Activated CD8-positive, alpha-beta T cell treated with anti-CD3 and anti-CD28 coated beads, Interleukin-2, amount 10 ng/mL, durations not matched to agents 7 days and 5 days (primary cell): Measurements from ENCODE around the gene ANKRD9. TPM values are rescaled to one million over a fixed set of nuclear protein-coding genes. Genes with fewer than 3 reads are reported as not detected.
A peak's percentile ranks its signal among the peaks of the same experiment; 100 is the strongest.
"Not testable (repeated sequence)": the region's sequence is repeated elsewhere in the genome, so short reads cannot be mapped to it uniquely, and the experiment has no call there.

Experiments
- ATAC-seq: fragments of 150-1000 bp; cut with Tn5 transposase; one replicate; pipeline ENCODE4 v1.10.0; 2021; ENCODE audit warnings: moderate library complexity
- CTCF ChIA-PET: fragments of 350-600 bp; sonication (Branson Sonifier 250); formaldehyde crosslinking; loops from one replicate; lab custom pipeline; 2021; ENCODE audit warnings: antibody characterized with exemption; lab: Charles Lee
- POLR2A ChIA-PET: fragments of 350-600 bp; sonication (Branson Sonifier 250); formaldehyde crosslinking; loops from one replicate; lab custom pipeline; 2021; ENCODE audit warnings: antibody characterized with exemption; lab: Charles Lee
- DNase-seq: peaks from one replicate; pipeline ENCODE4 v3.0.0-alpha.2; 2020
- H3K27ac Mint-ChIP-seq: one replicate; pipeline ENCODE4 v1.8.0; 2021; ENCODE audit warnings: mild to moderate bottlenecking, mixed read lengths
- H3K27me3 Mint-ChIP-seq: one replicate; pipeline ENCODE4 v1.8.0; 2021; ENCODE audit warnings: low read depth, mixed read lengths
- H3K36me3 Mint-ChIP-seq: one replicate; pipeline ENCODE4 v1.8.0; 2021; ENCODE audit warnings: low read depth, mixed read lengths
- H3K4me1 Mint-ChIP-seq: one replicate; pipeline ENCODE4 v1.8.0; 2021; ENCODE audit warnings: low read depth, mixed read lengths
- H3K4me3 Mint-ChIP-seq: one replicate; pipeline ENCODE4 v1.8.0; 2021; ENCODE audit warnings: mild to moderate bottlenecking, mixed read lengths
- H3K9me3 Mint-ChIP-seq: one replicate; pipeline ENCODE4 v1.8.0; 2022; ENCODE audit warnings: mixed read lengths; ENCODE audit not compliant: insufficient read depth
- total RNA-seq, 2 experiments: library from RNA; stranded (reverse); gene quantifications; one replicate each; pipeline ENCODE4 v1.2.3, GENCODE V29; 2021

ANKRD9 gene, protein sequence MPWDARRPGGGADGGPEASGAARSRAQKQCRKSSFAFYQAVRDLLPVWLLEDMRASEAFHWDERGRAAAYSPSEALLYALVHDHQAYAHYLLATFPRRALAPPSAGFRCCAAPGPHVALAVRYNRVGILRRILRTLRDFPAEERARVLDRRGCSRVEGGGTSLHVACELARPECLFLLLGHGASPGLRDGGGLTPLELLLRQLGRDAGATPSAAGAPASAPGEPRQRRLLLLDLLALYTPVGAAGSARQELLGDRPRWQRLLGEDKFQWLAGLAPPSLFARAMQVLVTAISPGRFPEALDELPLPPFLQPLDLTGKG
- 1 to 10 TPM; 9.7 to 10.0 TPM for total RNA-seq

GRCh38 chr14:102509746-102510615 lies at the start of gene ANKRD9:
ANKRD9 (minus strand) TSS chr14:102509776; CDS start chr14:102507889, 1,887 bp downstream.
- ChIA-PET POLR2A (no interaction called here), CTCF (interaction anchor here (1.1 to 2.7 kb wide), 3 partner anchors 10 to 73 kb away, joined by 4 to 16 read pairs (median 4); no protein-coding TSS in a partner anchor)
- Mint-ChIP-seq H3K4me3 (peak within 1 kb of the TSS; percentile 83), H3K36me3 (peaks cover 5% of the 10 kb centered on the region), H3K27ac (peak within 1 kb of the TSS; percentile 79), H3K27me3 (peaks cover 5% of the 10 kb centered on the region), H3K4me1 (peaks cover 16% of the 10 kb centered on the region), H3K9me3 (no peaks in the 10 kb centered on the region)
- ATAC-seq (peak; percentile 90), DNase-seq (peak; percentile 93)

GRCh38 chr14:102558556-102558955 lies 49.0 kb upstream of the ANKRD9 start:
- Mint-ChIP-seq H3K27me3 (no peaks in the 10 kb centered on the region), H3K4me3 (no peak overlapping the region), H3K9me3 (no peaks in the 10 kb centered on the region), H3K4me1 (peaks cover 9% of the 10 kb centered on the region), H3K27ac (no peak overlapping the region), H3K36me3 (no peaks in the 10 kb centered on the region)
- ChIA-PET POLR2A (no interaction called here), CTCF (interaction anchor here (0.8 to 1.1 kb wide), 2 partner anchors 12 to 36 kb away, joined by 3 read pairs; no protein-coding TSS in a partner anchor)
- DNase-seq (no peak), ATAC-seq (no peak)

GRCh38 chr14:102557434-102558226 lies 48.1 kb upstream of the ANKRD9 start:
- no peak overlapping the region for H3K27ac Mint-ChIP-seq
- H3K4me3 Mint-ChIP-seq: no peak overlapping the region
- no peak for ATAC-seq
- peaks cover 9% of the 10 kb centered on the region for H3K4me1 Mint-ChIP-seq
- no peaks in the 10 kb centered on the region for H3K27me3 Mint-ChIP-seq
- H3K36me3 Mint-ChIP-seq: no peaks in the 10 kb centered on the region
- H3K9me3 Mint-ChIP-seq: no peaks in the 10 kb centered on the region
- ChIA-PET POLR2A (no interaction called here), CTCF (interaction anchor here (1.1 kb wide), 1 partner anchor 13 kb away, joined by 3 read pairs; no protein-coding TSS in a partner anchor)
- DNase-seq: no peak

DNA sequence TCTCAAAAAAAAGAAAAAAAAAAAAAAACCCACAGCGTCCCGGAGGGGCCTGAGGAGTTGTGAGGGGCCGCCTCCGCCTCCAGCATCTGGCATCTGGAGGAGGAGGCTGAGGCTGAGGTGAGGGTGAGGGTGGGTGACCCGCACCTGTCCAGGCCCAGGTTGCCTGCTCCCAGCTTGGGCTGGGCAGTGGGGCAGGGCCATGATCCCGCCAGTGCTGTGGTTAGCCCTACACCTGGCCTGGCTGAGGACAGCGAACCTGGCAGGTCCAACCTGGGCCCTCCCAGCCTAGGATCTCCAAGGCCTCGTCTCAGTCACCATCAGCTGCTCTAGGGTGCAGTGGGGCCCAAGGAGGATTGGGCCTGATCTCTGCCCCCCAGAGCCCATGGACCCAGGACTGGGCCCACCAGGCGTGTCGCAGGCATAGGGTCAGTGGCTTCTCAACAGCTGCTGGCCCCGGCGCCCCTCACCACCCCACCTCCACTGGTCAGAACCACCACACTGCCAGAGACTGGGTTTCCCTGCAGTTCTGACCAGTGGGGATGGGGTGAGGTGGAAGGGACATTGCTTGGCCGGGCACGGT lies 46.6 kb upstream of the ANKRD9 start:
- H3K27ac Mint-ChIP-seq: no peak overlapping the region
- POLR2A ChIA-PET: no interaction called here

GRCh38 chr14:102554821-102555819 lies 45.5 kb upstream of the ANKRD9 start:
- Mint-ChIP-seq H3K4me1 (peaks cover 5% of the 10 kb centered on the region), H3K27me3 (no peaks in the 10 kb centered on the region), H3K9me3 (no peaks in the 10 kb centered on the region), H3K27ac (peak overlapping the region; percentile 49), H3K36me3 (no peaks in the 10 kb centered on the region), H3K4me3 (peak overlapping the region; percentile 69)
- ATAC-seq (peak; percentile 89), DNase-seq (peak; percentile 70)
- POLR2A ChIA-PET: interaction anchor here (1.3 kb wide), 1 partner anchor 36 kb away, joined by 3 read pairs; no protein-coding TSS in a partner anchor
- CTCF ChIA-PET: interaction anchor here (1.1 kb wide), 1 partner anchor 30 kb away, joined by 6 read pairs; no protein-coding TSS in a partner anchor

More for the DNA sequence above, 46.6 kb upstream of the ANKRD9 start:
- ATAC-seq (no peak), DNase-seq (no peak)
- Mint-ChIP-seq H3K4me3 (no peak overlapping the region), H3K36me3 (no peaks in the 10 kb centered on the region), H3K9me3 (no peaks in the 10 kb centered on the region), H3K27me3 (no peaks in the 10 kb centered on the region), H3K4me1 (peaks cover 9% of the 10 kb centered on the region)
- CTCF ChIA-PET: no interaction called here

GRCh38 chr14:102551995-102552705 lies 42.6 kb upstream of the ANKRD9 start:
- no peak for DNase-seq
- H3K4me3 Mint-ChIP-seq: no peak overlapping the region
- no peak overlapping the region for H3K27ac Mint-ChIP-seq
- POLR2A ChIA-PET: no interaction called here
- H3K27me3 Mint-ChIP-seq: peaks cover 7% of the 10 kb centered on the region
- H3K4me1 Mint-ChIP-seq: peaks cover 5% of the 10 kb centered on the region
- ATAC-seq: no peak
- H3K9me3 Mint-ChIP-seq: no peaks in the 10 kb centered on the region
- H3K36me3 Mint-ChIP-seq: no peaks in the 10 kb centered on the region
- CTCF ChIA-PET: no interaction called here

GRCh38 chr14:102550927-102551401 lies 41.4 kb upstream of the ANKRD9 start:
- H3K4me3 Mint-ChIP-seq, ATAC-seq, DNase-seq, H3K4me1 Mint-ChIP-seq, H3K27ac Mint-ChIP-seq, H3K36me3 Mint-ChIP-seq, H3K9me3 Mint-ChIP-seq, POLR2A ChIA-PET, CTCF ChIA-PET: not testable (repeated sequence)
- peaks cover 14% of the 10 kb centered on the region for H3K27me3 Mint-ChIP-seq

DNA sequence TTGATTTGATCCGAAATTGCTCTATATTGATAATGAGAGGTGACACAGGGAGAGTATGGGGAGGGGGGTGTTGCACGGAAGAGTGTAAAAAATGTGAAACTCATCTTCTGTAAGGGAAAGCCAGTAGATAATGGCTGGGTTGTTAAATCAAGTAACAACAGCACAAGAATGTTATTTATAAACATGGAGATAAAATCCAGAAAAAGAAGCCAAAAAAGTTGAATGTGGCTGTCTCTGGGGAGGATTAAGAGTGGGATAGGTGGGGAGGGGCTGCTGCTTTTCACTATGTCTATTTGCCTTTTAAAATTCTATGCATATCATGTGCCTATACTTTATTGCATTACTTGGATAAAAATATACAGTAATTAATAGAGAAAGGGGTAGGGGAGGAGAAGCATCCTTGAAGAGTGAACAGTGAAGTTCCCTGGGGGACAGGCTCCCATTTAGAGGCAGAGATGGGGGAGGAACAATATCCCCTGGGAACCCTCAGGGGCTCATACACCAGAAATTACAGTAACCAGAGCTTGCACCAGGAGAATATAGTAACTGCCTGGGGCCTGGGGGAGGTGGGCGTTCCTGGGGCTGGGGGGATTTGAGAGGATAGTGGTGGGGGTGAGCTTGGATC lies 39.2 kb upstream of the ANKRD9 start:
- Mint-ChIP-seq H3K4me1 (peaks cover 7% of the 10 kb centered on the region), H3K4me3 (no peak overlapping the region), H3K9me3 (no peaks in the 10 kb centered on the region), H3K27me3 (peaks cover 27% of the 10 kb centered on the region), H3K27ac (no peak overlapping the region), H3K36me3 (no peaks in the 10 kb centered on the region)
- ChIA-PET CTCF (no interaction called here), POLR2A (no interaction called here)
- DNase-seq: no peak
- no peak for ATAC-seq

- no peaks in the 10 kb centered on the region for H3K36me3 Mint-ChIP-seq
- peaks cover 7% of the 10 kb centered on the region for H3K4me1 Mint-ChIP-seq
- no peak for ATAC-seq
- ChIA-PET POLR2A (no interaction called here), CTCF (interaction anchor here (1.1 kb wide), 1 partner anchor 21 kb away, joined by 4 read pairs; no protein-coding TSS in a partner anchor)
- peaks cover 38% of the 10 kb centered on the region for H3K27me3 Mint-ChIP-seq
- peak overlapping the region; percentile 41 for H3K4me3 Mint-ChIP-seq
- no peaks in the 10 kb centered on the region for H3K9me3 Mint-ChIP-seq
- no peak for DNase-seq
- no peak overlapping the region for H3K27ac Mint-ChIP-seq
Observed at GRCh38 chr14:102545461-102546265, 36.1 kb upstream of the ANKRD9 start.
